T-helper 1 cell treated with Interleukin-12 subunit alpha and Interleukin-12 subunit beta and Interleukin-4 antibody, amounts not matched to agents 30 μg/mL and 1 μg/mL, for 36 hours (primary cell): ENCODE measurements around the gene OGFR.

ENCODE experiments used
- H3K27ac Mint-ChIP-seq: one replicate; pipeline ENCODE4 v1.8.0; 2021; ENCODE audit warnings: mild to moderate bottlenecking, mixed read lengths
- H3K27me3 Mint-ChIP-seq: one replicate; pipeline ENCODE4 v1.8.0; 2021; ENCODE audit warnings: low read depth, mixed read lengths
- H3K36me3 Mint-ChIP-seq: one replicate; pipeline ENCODE4 v1.8.0; 2021; ENCODE audit warnings: low read depth, mixed read lengths
- H3K4me1 Mint-ChIP-seq: one replicate; pipeline ENCODE4 v1.8.0; 2021; ENCODE audit warnings: low read depth, mixed read lengths
- H3K4me3 Mint-ChIP-seq: one replicate; pipeline ENCODE4 v1.8.0; 2021; ENCODE audit warnings: mild to moderate bottlenecking, moderate library complexity, mixed read lengths
- H3K9me3 Mint-ChIP-seq: one replicate; pipeline ENCODE4 v1.8.0; 2021; ENCODE audit warnings: mixed read lengths

The OGFR gene

DNA sequence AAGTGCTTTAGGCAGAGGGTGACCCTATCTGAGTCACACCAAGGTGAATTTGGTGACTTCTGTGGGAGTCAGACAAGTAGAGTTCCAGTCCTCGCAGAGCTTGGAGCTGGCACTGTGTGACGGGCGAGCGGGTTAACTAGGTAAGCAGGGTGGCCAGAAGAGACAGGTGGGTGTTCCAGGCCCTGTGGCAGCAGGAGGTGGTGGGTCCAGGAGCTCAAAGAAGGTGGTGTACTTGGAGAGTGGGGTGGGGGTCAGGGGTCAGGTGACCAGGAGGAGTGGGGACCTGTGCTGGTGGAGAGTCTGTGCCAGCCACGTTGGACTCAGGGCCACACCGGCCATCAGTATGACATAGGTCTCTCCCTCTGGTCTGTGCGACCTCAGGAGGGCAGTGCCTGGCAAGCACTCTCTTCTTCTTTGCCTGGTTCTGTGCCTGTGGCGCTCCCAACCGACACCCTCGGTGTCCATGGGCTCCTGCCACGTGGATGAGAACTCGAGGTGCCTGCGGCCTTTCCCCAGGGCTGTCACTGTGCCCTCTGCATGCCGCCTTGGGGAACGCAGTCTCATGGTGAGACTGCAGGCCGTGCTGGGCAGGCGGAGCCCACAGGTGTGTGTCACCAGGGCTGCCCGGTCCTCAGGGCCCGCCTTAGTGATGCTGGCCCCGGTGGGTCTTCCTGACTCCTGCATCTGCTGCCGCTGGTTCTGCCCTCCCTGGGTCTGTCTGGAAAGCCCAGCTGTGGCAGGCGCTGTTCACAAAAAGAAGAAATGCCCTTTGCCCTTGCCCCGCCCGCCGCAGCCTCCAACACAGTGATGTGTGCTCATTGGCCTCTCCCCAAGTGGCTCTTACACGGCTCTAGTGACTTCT is 6.7 kb upstream of the OGFR start:
- Mint-ChIP-seq H3K9me3 (no peaks in the 10 kb centered on the region), H3K36me3 (peaks cover 15% of the 10 kb centered on the region), H3K4me1 (peaks cover 16% of the 10 kb centered on the region), H3K4me3 (peak overlapping the region; percentile 75), H3K27me3 (no peaks in the 10 kb centered on the region), H3K27ac (peak overlapping the region; percentile 86)

DNA sequence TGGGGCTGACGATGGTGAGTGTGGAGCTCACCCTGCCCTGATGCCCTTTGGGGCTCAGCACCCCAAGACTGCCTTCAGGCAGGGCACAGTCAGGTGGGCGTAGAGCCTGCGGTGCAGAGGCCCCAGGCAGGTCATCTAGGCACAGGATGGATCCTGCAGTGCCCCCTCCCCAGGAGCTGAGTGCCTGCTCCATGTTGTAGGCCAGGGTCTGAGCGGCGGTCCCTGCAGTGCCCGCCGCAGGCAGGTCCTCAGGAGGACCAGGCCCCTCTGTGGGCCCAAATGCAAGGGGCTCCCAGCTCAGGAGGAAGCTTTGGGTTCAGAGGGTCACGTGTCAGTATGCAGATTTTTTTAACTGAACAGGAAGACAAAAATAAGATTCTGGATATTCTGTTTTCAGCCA is 5.6 kb upstream of the OGFR start:
- no peaks in the 10 kb centered on the region for H3K27me3 Mint-ChIP-seq
- H3K36me3 Mint-ChIP-seq = peaks cover 16% of the 10 kb centered on the region
- H3K4me3 Mint-ChIP-seq = no peak overlapping the region
- no peak overlapping the region for H3K27ac Mint-ChIP-seq
- H3K9me3 Mint-ChIP-seq = no peaks in the 10 kb centered on the region
- peaks cover 13% of the 10 kb centered on the region for H3K4me1 Mint-ChIP-seq

DNA sequence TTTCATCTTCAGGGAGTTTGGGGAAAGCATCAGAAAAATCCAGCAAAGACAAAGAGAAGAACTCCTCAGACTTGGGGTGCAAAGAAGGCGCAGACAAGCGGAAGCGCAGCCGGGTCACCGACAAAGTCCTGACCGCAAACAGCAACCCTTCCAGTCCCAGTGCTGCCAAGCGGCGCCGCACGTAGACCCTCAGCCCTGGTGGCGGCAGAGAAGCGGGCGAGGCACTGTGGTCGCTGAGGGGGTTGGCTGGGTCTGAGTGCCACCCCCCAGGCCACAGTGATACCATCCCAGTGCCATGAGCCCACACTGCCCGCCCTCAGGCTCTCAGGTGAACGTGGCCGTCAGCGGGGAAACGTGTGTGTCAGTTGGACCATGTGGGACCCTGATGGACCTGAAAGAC is 5.2 kb upstream of the OGFR start:
- H3K4me3 Mint-ChIP-seq = no peak overlapping the region
- H3K27ac Mint-ChIP-seq = no peak overlapping the region

DNA sequence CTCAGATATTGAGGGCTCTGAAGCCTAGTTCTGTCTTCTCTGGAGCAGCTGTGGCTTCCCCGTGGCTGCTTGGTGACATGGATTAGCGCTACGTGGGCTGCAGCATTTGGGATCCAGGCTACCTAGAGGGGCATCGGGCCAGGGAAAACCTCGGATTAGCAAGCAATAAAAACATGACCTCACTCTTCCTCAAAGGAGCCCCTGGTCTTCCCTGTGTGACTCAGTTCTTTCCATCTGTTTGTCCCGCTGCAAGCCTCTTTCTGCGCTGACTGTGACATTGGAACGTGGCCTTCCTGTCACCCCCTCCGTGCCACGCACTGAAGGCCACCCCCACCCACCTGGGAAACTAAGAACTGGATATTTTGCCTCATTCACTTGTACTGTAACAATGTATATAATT is 4.8 kb upstream of the OGFR start:
- Mint-ChIP-seq H3K4me1 (peaks cover 15% of the 10 kb centered on the region), H3K27ac (no peak overlapping the region), H3K36me3 (peaks cover 18% of the 10 kb centered on the region), H3K9me3 (no peaks in the 10 kb centered on the region), H3K27me3 (no peaks in the 10 kb centered on the region), H3K4me3 (no peak overlapping the region)

More for the DNA sequence above, 5.2 kb upstream of the OGFR start:
- peaks cover 15% of the 10 kb centered on the region for H3K4me1 Mint-ChIP-seq
- H3K9me3 Mint-ChIP-seq = no peaks in the 10 kb centered on the region
- no peaks in the 10 kb centered on the region for H3K27me3 Mint-ChIP-seq
- peaks cover 17% of the 10 kb centered on the region for H3K36me3 Mint-ChIP-seq

DNA sequence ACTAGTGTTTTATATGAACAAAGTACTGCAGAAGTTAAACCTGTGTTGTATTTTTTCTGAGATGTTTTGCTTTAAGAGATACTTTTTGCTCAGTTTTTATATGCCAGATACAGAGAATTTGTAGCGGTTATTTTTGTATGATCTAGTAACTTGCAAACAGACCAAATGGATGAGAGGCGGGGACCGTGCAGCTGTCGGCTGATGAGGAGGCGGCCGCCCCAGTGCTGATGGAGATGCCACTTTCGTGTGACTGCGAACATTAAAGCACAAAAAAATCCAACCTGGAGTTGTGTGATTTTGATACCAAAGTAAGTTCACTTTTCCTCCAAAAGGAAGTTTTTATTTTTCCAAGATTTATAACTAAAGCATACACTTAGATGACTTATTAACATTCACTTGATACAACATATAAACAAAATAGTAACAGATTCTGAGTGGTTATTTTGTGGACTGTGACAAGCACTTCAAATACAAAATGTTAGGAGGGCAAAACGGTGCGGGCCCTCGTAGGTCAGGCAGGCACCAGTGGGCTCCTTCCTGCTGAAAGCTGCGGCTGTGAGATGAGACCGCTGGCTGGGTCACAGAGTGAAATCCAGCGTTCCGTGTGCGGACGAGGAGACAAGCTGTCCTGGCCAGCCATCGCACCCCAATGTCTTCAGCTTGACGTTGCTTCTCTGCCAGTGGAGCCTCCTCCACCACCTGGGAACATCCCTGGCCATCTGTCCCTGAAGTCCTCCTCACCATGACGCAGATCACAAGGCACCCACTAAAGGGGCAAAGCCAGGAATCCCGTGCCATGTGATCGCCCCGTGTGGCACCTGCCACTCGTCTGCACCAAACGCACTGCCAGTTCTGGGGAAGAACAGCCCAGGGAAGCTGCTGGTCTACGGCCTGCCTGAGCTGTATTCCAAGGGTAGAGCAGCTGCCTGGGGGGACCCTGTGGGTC is 4.0 kb upstream of the OGFR start:
- Mint-ChIP-seq H3K27ac (no peak overlapping the region), H3K36me3 (peaks cover 18% of the 10 kb centered on the region), H3K4me3 (no peak overlapping the region), H3K27me3 (no peaks in the 10 kb centered on the region), H3K4me1 (peaks cover 15% of the 10 kb centered on the region), H3K9me3 (no peaks in the 10 kb centered on the region)

DNA sequence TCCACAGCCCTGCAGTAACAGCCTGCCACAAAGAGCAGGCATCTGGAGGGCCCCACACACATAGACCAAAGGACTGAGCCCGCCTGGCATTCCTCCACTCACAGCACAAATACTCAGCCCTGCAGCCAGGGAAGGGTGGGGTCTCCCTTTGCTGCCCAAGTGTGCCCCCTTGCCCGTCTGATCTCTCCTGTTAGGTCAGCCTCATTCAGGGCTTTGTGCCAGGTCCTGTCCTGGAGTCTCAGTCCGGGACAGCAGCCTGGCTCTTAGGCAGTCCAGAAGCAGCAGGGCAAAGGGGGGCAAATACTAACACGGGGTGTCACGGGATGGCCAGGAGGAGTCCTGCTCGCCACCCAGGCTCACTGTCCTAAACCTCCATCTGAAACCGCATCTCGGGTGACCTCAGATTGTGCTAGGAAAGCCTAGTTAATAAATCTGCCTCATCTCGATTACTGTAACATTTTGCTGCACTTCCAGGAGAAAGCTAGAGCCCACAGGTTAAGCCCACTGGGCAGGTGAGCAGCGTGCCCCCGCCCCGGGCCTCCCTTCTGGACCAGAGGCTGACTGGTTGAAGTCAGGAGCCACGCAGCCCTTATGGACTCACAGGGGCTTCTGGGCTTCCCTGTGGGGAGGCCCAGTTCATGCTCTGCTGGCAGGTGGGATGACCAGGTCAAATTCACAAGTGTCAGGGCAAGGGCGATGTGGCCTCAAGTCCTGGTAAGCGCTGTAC is 3.2 kb upstream of the OGFR start:
- Mint-ChIP-seq H3K27ac (no peak overlapping the region), H3K4me3 (no peak overlapping the region), H3K4me1 (peaks cover 15% of the 10 kb centered on the region), H3K9me3 (no peaks in the 10 kb centered on the region), H3K27me3 (no peaks in the 10 kb centered on the region), H3K36me3 (peaks cover 18% of the 10 kb centered on the region)

DNA sequence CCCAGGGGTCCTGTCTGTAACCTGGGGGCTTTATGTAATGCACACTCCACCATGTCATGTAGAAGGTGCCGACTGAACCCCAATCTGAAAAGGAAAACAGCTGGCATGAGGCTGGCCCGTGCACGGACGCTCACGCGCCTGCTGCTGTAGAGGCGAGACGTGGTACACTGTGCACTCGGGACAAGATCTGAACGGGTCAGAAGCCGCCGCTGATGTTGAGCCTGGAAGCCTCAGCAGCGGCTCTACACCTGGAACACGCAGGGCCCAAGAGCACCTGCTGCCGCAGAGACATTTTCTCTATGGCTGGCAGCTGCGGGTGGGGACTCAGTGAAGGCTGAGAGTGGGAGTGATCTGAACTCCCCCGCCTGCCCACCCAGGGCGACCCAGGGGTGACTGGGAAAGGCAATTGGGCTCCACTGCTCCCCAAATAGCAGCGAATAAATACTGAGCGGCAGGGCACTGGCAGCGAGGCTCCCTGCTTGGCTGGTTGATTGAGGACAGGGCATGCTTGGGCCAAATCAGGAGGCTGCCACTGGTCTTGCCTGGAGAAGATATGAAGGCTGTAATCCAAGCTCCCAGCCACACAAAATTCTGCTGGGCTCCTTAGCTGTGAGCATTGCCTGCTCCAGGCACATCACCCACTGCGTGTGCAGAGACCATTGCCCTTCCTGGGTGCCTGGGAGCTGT is 2.5 kb upstream of the OGFR start:
- Mint-ChIP-seq H3K4me1 (peaks cover 18% of the 10 kb centered on the region), H3K27me3 (no peaks in the 10 kb centered on the region), H3K4me3 (no peak overlapping the region), H3K9me3 (no peaks in the 10 kb centered on the region), H3K27ac (no peak overlapping the region), H3K36me3 (peaks cover 18% of the 10 kb centered on the region)

DNA sequence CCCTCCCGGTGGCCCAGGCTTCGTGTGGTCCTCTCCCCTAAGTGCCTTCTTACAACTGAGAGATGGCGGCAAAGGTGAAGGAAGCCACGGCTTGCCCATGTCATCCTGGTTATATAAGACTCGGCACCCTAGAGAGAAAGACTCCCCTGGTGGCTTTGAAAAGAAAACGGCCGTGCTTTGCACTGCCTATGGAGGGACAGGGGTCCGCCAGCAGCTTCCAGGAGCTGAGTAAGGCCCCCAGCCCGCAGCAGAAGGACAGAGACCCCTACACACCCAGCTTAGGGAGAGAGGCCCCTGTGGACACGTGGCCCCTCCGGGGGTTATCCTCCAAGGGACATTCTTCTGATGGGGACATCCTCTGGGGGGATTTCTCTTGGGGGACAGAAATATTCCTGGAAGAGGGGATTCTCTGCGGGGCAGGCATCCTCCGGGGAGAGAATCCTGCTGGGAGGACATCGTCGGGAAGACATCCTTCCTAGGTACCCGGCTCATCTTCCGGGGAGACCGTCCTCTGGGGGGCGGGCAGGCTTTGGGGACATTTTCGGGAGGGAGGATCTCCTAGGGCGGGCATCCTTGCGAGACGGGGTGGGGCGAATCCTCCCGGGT is 511 bp upstream of the OGFR start:
- H3K9me3 Mint-ChIP-seq = no peaks in the 10 kb centered on the region
- peak overlapping the region; percentile 86 for H3K27ac Mint-ChIP-seq
- peaks cover 13% of the 10 kb centered on the region for H3K36me3 Mint-ChIP-seq
- H3K4me3 Mint-ChIP-seq = peak overlapping the region; percentile 92
- peaks cover 16% of the 10 kb centered on the region for H3K4me1 Mint-ChIP-seq
- no peaks in the 10 kb centered on the region for H3K27me3 Mint-ChIP-seq

DNA sequence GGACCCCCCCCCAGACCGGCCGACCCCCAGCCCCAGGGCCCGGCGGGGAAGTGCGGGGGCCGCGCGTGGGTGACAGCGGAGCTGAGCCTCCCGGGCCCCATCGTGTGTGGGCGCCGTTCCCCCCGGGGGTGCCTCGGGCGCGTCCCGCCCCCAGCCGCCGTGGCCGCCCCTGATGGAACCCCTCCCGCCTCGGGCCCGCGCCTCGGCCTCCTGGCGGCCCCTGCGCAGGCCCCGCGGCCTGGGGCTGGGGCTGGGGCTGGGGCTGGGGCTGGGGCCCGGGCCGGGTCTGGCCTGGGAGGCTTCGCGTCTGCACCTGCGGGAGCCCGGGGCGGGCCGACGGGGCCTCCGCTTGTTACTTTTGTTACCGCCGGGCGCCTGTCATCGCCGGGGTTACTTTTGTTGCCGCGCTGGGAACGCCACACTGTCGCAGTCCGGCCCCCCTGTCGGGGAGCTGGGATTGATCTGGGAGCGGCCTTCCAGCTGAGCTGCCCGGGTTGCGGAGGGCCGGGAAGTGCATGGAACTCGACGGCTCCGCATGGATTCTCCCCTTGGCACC is 598 bp downstream of the OGFR start:
- H3K27ac Mint-ChIP-seq = no peak overlapping the region
- peaks cover 16% of the 10 kb centered on the region for H3K4me1 Mint-ChIP-seq
- peaks cover 10% of the 10 kb centered on the region for H3K36me3 Mint-ChIP-seq
- H3K27me3 Mint-ChIP-seq = no peaks in the 10 kb centered on the region
- H3K9me3 Mint-ChIP-seq = no peaks in the 10 kb centered on the region
- peak overlapping the region; percentile 82 for H3K4me3 Mint-ChIP-seq

DNA sequence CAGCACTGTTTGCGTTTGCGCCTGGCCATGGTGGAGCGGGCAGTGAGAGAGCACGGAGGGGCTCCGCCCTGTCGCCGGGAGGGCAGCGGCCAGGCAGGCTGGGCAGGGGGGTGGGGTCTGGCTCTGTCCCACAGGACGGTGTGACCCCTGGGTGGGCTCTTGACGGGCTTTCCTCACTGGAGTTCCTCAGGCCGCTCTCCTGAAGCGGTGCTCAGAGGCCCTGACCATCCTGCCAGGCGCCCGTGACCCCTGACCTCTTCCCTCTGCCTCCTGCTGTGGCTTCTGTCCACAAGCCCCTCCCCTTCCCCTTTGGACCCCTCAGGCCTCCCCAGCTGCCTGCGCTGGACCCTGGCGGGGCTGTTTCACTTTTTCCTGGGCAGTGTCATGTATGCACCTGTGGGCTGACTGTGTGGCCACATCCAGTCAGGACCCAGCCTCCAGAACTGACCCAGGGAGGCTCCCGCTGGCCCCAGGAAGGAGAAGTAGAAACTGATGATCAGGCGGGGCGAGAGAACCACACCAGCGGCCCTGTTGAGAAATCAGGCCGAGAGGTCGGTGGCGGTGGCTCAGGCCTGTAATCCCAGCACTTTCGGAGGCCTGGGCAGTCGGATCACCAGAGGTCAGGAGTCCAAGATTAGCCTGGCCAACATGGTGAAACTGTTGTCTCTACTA is 1.2 kb downstream of the OGFR start:
- peak overlapping the region; percentile 82 for H3K4me3 Mint-ChIP-seq

DNA sequence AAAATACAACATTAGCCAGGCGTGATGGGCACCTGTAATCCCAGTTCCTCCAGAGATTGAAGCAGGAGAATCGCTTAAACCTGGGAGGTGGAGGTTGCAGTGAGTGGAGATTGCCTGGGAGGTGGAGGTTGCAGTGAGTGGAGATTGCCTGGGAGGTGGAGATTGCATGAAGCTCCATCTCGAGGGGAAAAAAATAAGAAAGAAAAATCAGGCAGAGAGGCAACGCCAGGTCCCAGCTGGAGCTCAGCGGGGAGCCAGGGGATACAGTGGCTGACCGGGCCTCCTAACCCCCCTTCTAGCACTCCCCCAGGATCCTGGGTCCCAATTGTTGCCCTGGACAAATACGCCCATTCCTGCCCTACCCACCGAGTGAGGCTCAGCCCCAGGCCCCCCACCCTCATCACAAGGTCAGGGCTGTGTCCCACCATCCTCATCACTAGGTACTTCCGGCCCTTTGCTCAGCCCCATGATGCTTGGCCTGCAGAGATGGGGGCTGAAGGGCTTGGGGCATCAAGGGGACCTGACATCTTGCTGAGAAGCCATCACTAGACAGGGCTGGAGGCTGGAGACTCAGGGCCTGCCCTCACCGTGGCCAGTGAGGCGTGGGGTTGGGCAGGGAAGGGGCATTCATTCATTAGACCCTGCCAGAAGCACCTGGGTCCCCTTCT is 1.9 kb downstream of the OGFR start:
- Mint-ChIP-seq H3K27me3 (no peaks in the 10 kb centered on the region), H3K4me1 (peaks cover 16% of the 10 kb centered on the region), H3K9me3 (no peaks in the 10 kb centered on the region), H3K27ac (no peak overlapping the region), H3K36me3 (peaks cover 8% of the 10 kb centered on the region), H3K4me3 (peak overlapping the region; percentile 82)

More for the DNA sequence above, 1.2 kb downstream of the OGFR start:
- Mint-ChIP-seq H3K27me3 (no peaks in the 10 kb centered on the region), H3K9me3 (no peaks in the 10 kb centered on the region), H3K27ac (peak overlapping the region; percentile 31), H3K4me1 (peaks cover 16% of the 10 kb centered on the region), H3K36me3 (peaks cover 8% of the 10 kb centered on the region)

DNA sequence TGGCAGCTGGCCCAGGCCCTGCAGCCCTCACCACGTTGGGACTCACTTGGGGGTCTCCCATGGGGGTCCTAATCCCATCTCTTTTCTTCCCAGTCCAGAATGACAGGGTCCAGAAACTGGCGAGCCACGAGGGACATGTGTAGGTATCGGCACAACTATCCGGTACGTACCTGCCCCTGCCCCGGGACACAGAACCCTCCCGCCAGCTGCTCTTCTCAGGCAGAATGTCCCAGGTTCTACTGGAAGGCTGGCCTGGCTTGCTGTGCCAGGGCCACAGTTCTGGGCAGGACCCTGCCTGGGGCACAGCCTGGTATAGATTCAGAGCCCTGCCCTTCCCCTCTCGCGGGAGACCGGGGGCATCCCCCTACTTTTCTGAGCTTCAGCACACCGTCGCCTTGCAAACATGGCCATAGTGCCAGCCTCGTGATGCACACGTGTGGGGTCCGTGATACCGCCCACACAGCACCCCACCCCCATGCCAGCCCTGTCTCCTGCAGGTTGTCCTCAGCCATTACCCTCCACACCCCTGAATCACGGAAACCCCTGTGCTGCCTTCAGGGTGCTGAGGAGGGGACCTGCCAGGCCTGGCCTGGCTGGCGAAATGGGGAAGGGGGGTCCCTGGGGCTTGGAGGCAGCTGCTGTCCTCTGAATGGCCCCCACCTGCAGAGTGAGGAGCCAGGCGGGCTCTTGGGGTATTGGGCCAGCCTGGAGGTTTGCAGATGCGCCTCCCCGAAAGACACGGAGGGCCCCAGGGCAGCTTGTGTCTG is 3.0 kb downstream of the OGFR start:
- no peak overlapping the region for H3K27ac Mint-ChIP-seq
- H3K9me3 Mint-ChIP-seq = no peaks in the 10 kb centered on the region
- H3K36me3 Mint-ChIP-seq = peaks cover 11% of the 10 kb centered on the region
- peaks cover 16% of the 10 kb centered on the region for H3K4me1 Mint-ChIP-seq
- H3K4me3 Mint-ChIP-seq = peak overlapping the region; percentile 34
- no peaks in the 10 kb centered on the region for H3K27me3 Mint-ChIP-seq
